Calu3 (cell line): ENCODE results near the gene SYNPO. TPM values are rescaled to one million over a fixed set of nuclear protein-coding genes. Genes with fewer than 3 reads are reported as not detected.

Experiments used
- BruUV-seq: library from RNA; stranded (reverse); fragments of 400-500 nt; replicated peaks from 2 replicates; lab custom pipeline; 2021; lab: Mats Ljungman, UMichigan
- CTCF ChIA-PET: fragments of 300-600 bp; sonication (Branson Sonifier 250); formaldehyde crosslinking; loops from one replicate; lab custom pipeline; 2022; ENCODE audit warnings: antibody characterized with exemption; lab: Charles Lee
- DNase-seq: peaks from one replicate; pipeline ENCODE4 v3.0.0; 2022
- H3K27ac Mint-ChIP-seq: one replicate; pipeline ENCODE4 v1.8.0; 2022; ENCODE audit warnings: mixed read lengths; ENCODE audit not compliant: unreplicated experiment
- H3K27me3 Mint-ChIP-seq: one replicate; pipeline ENCODE4 v1.8.0; 2022; ENCODE audit warnings: mixed read lengths; ENCODE audit not compliant: unreplicated experiment
- H3K36me3 Mint-ChIP-seq: one replicate; pipeline ENCODE4 v1.8.0; 2022; ENCODE audit warnings: mild to moderate bottlenecking, moderate library complexity, mixed read lengths; ENCODE audit not compliant: insufficient read depth, unreplicated experiment
- H3K4me1 Mint-ChIP-seq: one replicate; pipeline ENCODE4 v1.8.0; 2022; ENCODE audit warnings: mild to moderate bottlenecking, low read depth, mixed read lengths; ENCODE audit not compliant: unreplicated experiment
- H3K4me3 Mint-ChIP-seq: one replicate; pipeline ENCODE4 v1.8.0; 2022; ENCODE audit warnings: mild to moderate bottlenecking, low read depth, moderate library complexity, mixed read lengths; ENCODE audit not compliant: unreplicated experiment
- H3K9me3 Mint-ChIP-seq: one replicate; pipeline ENCODE4 v1.8.0; 2022; ENCODE audit warnings: low read depth, mixed read lengths; ENCODE audit not compliant: unreplicated experiment
- intact Hi-C: fragments of 100-400 bp; cut with micrococcal nuclease; formaldehyde crosslinking; loops from one replicate; pipeline ENCODE4 v1.10.0; 2022; ENCODE audit not compliant: unreplicated experiment
- total RNA-seq: library from RNA; stranded (reverse); gene quantifications from 2 replicates; pipeline ENCODE4 v1.2.3, GENCODE V29; 2022
- TF ChIP-seq, protein P1 (sequence below): fragments of 200-600 bp; IDR thresholded peaks from one replicate; pipeline ENCODE4 v1.8.0; 2022; ENCODE audit warnings: antibody characterized with exemption; ENCODE audit not compliant: unreplicated experiment

Gene SYNPO
- total RNA-seq, 1 experiment from 2014 or later = 0.92 TPM

DNA sequence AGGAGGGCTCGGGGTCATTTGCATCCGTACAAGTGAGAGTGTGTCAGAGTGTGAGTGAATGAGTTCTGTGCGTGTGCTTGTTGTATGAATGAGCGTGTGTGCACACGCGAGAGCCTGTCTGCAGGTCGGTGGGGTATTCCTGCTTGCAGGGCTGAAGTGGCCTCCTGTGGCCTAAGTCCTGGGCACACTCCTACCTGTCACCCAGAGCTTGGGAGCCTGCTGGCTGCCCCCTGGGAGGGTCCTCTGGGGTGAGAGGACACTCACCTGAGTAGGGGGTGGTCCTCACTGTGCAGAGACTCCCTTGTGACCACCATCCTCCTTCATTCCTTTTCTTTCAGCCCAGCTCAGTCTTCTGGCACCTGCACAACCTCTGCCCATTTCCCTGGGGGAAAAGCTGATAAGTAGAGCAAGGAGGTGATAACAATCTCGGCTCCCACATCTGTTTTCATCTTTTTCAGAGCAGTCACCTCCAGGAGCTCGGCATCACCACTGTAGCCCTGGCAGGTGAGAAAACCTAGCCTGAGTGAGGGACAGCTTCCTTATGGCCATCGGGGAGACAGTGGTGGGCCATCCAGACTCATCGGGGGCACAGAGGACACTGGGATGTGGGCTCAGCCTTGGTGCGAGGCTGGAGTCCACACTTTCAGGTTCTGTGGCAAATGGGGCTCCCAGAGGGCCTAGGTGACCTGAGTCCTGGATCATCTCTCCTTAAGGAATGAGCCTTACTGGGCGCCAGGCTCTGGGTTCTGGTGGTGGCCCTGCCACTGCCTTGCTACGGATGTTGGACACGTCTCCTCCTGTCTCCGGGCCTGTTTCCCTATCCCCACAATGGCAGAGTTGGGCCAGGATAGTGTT is 38.7 kb upstream of the SYNPO start:
- H3K36me3 Mint-ChIP-seq = peaks cover 9% of the 10 kb centered on the region
- H3K9me3 Mint-ChIP-seq = no peaks in the 10 kb centered on the region
- TF ChIP-seq, protein P1, sequence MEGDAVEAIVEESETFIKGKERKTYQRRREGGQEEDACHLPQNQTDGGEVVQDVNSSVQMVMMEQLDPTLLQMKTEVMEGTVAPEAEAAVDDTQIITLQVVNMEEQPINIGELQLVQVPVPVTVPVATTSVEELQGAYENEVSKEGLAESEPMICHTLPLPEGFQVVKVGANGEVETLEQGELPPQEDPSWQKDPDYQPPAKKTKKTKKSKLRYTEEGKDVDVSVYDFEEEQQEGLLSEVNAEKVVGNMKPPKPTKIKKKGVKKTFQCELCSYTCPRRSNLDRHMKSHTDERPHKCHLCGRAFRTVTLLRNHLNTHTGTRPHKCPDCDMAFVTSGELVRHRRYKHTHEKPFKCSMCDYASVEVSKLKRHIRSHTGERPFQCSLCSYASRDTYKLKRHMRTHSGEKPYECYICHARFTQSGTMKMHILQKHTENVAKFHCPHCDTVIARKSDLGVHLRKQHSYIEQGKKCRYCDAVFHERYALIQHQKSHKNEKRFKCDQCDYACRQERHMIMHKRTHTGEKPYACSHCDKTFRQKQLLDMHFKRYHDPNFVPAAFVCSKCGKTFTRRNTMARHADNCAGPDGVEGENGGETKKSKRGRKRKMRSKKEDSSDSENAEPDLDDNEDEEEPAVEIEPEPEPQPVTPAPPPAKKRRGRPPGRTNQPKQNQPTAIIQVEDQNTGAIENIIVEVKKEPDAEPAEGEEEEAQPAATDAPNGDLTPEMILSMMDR = no peak
- CTCF ChIA-PET = no interaction called here
- no peak overlapping the region for H3K4me3 Mint-ChIP-seq
- intact Hi-C loops = no loop called here
- H3K27me3 Mint-ChIP-seq = peaks cover 14% of the 10 kb centered on the region
- DNase-seq = no peak
- BruUV-seq = no TSS peak
- no peak overlapping the region for H3K27ac Mint-ChIP-seq
- H3K4me1 Mint-ChIP-seq = peaks cover 19% of the 10 kb centered on the region

DNA sequence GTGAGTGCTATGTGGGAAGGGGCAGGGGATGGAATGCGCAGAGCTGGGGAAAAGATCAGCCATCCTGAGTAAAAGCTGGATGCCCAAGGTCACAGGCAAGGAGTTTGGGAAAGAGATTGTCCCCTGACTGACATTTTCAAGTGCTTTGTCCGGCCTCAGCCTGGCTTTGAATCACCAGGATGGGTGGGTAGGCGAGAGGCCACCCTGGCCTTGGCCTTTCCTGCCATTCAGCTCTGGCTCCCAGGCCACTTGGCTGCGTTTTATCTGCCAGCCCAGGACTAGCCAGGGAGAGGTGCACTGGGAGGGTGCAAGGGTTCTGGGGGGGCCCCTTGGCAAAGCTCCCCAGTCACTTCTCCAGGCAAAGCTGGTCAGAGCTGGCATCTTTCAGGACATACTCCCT is 37.4 kb upstream of the SYNPO start:
- Mint-ChIP-seq H3K4me3 (no peak overlapping the region), H3K4me1 (peaks cover 19% of the 10 kb centered on the region), H3K27ac (no peak overlapping the region), H3K9me3 (no peaks in the 10 kb centered on the region), H3K36me3 (peaks cover 9% of the 10 kb centered on the region), H3K27me3 (peaks cover 15% of the 10 kb centered on the region)
- DNase-seq = no peak
- CTCF ChIA-PET = interaction anchor here (0.7 to 0.9 kb wide), 3 partner anchors 8 to 21 kb away, joined by 3 to 6 read pairs (median 4); no protein-coding TSS in a partner anchor
- TF ChIP-seq, protein P1 = no peak
- intact Hi-C loops = no loop called here
- no TSS peak for BruUV-seq

- no TSS peak for BruUV-seq
- H3K27ac Mint-ChIP-seq = no peak overlapping the region
- CTCF ChIA-PET = interaction anchor here (0.7 to 0.9 kb wide), 3 partner anchors 8 to 21 kb away, joined by 3 to 6 read pairs (median 4); no protein-coding TSS in a partner anchor
- peaks cover 19% of the 10 kb centered on the region for H3K4me1 Mint-ChIP-seq
- intact Hi-C loops = no loop called here
- DNase-seq = no peak
- peaks cover 9% of the 10 kb centered on the region for H3K36me3 Mint-ChIP-seq
- TF ChIP-seq, protein P1 = no peak
- H3K4me3 Mint-ChIP-seq = no peak overlapping the region
- no peaks in the 10 kb centered on the region for H3K9me3 Mint-ChIP-seq
- H3K27me3 Mint-ChIP-seq = peaks cover 15% of the 10 kb centered on the region
Measured at GRCh38 chr5:150603491-150603890, 37.0 kb upstream of the SYNPO start.

DNA sequence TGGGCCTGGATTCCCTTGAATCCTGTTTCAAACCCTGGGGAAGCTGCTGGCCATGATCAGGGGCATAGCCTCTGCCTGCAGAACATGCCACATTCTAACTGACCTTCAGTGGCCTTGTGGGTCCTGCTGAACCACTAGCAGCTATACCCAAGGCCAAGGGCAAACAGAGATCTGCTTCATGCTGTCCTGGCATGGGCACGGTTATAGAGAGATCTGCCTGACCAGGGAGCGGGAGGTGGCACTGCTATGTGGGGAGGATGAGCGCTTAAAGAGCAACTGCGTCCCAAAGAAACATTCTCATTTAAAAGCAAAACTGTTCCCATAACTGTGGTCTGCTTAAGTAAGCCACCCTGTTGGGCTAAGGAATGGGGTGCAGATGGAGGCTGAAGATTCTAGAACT is 36.5 kb upstream of the SYNPO start:
- no peak for DNase-seq
- peaks cover 15% of the 10 kb centered on the region for H3K27me3 Mint-ChIP-seq
- peaks cover 9% of the 10 kb centered on the region for H3K36me3 Mint-ChIP-seq
- CTCF ChIA-PET = no interaction called here
- peaks cover 19% of the 10 kb centered on the region for H3K4me1 Mint-ChIP-seq
- no peak overlapping the region for H3K4me3 Mint-ChIP-seq
- no peak overlapping the region for H3K27ac Mint-ChIP-seq
- TF ChIP-seq, protein P1 = no peak
- intact Hi-C loops = no loop called here
- no TSS peak for BruUV-seq
- H3K9me3 Mint-ChIP-seq = no peaks in the 10 kb centered on the region
